Panc1 (cell line): ENCODE data around the gene UTS2R. TPM values are rescaled to one million over a fixed set of nuclear protein-coding genes. Genes with fewer than 3 reads are reported as not detected.
"Not testable (repeated sequence)": the region's sequence is repeated elsewhere in the genome, so short reads cannot be mapped to it uniquely, and the experiment has no call there.

Experiments used
- ATAC-seq: fragments of 200-7000 bp; cut with Tn5 transposase; 2 replicates; pipeline ENCODE4 v1.9.1; 2020; ENCODE audit warnings: mild to moderate bottlenecking, moderate library complexity
- BruUV-seq: library from RNA; stranded (reverse); fragments of 400-500 nt; replicated peaks from 2 replicates; lab custom pipeline; 2021; lab: Mats Ljungman, UMichigan
- CTCF ChIA-PET: fragments of 300-600 bp; sonication (Branson Sonifier 250); formaldehyde crosslinking; loops from one replicate; lab custom pipeline; 2022; ENCODE audit warnings: antibody characterized with exemption; lab: Charles Lee
- POLR2A ChIA-PET: fragments of 300-600 bp; sonication (Branson Sonifier 250); formaldehyde crosslinking; loops from one replicate; lab custom pipeline; 2022; ENCODE audit warnings: antibody characterized with exemption; lab: Charles Lee
- DNase-seq: peaks from one replicate; pipeline ENCODE4 v3.0.0-alpha.2; 2010; ENCODE audit warnings: low read depth, low spot score
- H3K27ac ChIP-seq: 2 replicates; pipeline ENCODE4 v1.5.1; 2011; ENCODE audit warnings: mild to moderate bottlenecking, low read length, inconsistent platforms
- H3K27me3 ChIP-seq: fragments of 200-500 bp; sonication (Bioruptor generic); 2 replicates; pipeline ENCODE4 v1.6.0; 2014; ENCODE audit warnings: low read length, inconsistent platforms; ENCODE audit not compliant: control insufficient read depth, insufficient read depth
- H3K36me3 ChIP-seq: fragments of 200-500 bp; sonication (Bioruptor generic); 2 replicates; pipeline ENCODE4 v1.5.1; 2014; ENCODE audit warnings: inconsistent platforms, mild to moderate bottlenecking, low read length, moderate library complexity; ENCODE audit not compliant: control insufficient read depth, insufficient read depth
- H3K4me1 ChIP-seq: 2 replicates; pipeline ENCODE4 v1.5.1; 2011; ENCODE audit warnings: inconsistent platforms, mild to moderate bottlenecking, low read length, moderate library complexity; ENCODE audit not compliant: control insufficient read depth, insufficient read depth
- H3K4me3 ChIP-seq, 2 experiments: 2 replicates each; pipeline ENCODE4 v1.5.1; 2011 to 2012; ENCODE audit warnings: low read depth in 2 of 2, low read length in 2 of 2, mild to moderate bottlenecking in 2 of 2, inconsistent platforms in 1 of 2, moderate library complexity in 1 of 2
- H3K9me3 ChIP-seq: fragments of 200-500 bp; sonication (Bioruptor generic); 2 replicates; pipeline ENCODE4 v1.5.1; 2014; ENCODE audit warnings: low read depth, mild to moderate bottlenecking, inconsistent platforms, low read length, moderate library complexity; ENCODE audit not compliant: control insufficient read depth, insufficient read depth
- CTCF ChIP-seq: fragments of 450-650 bp; IDR thresholded peaks from 2 replicates; pipeline ENCODE4 v1.5.1; 2017; ENCODE audit warnings: mild to moderate bottlenecking
- POLR2AphosphoS5 ChIP-seq: IDR thresholded peaks from 2 replicates; pipeline ENCODE4 v1.6.1; 2012; ENCODE audit warnings: mild to moderate bottlenecking, low read depth, low read length, moderate library complexity
- REST ChIP-seq, 2 experiments: IDR thresholded peaks; 2 replicates each; pipeline ENCODE4 v1.6.1; 2011 to 2012; ENCODE audit warnings: low read depth in 2 of 2, control low read depth in 1 of 2, low read length in 1 of 2, mild to moderate bottlenecking in 1 of 2, moderate library complexity in 1 of 2; ENCODE audit not compliant: insufficient read depth in 1 of 2
- SIN3A ChIP-seq: IDR thresholded peaks from 2 replicates; pipeline ENCODE4 v1.6.1; 2012; ENCODE audit warnings: low read depth, mild to moderate bottlenecking, low read length, moderate library complexity, borderline replicate concordance; ENCODE audit not compliant: insufficient read depth
- TCF7L2 ChIP-seq: IDR thresholded peaks from 2 replicates; pipeline ENCODE4 v1.6.1; 2011; ENCODE audit warnings: mild to moderate bottlenecking, low read depth, low read length, inconsistent platforms
- in situ Hi-C: cut with HindIII; loops from 2 replicates; pipeline ENCODE4 v1.10.0; 2016; ENCODE audit warnings: low sequenced_read_pairs, low pct_unique_long_range_greater_than_20kb
- intact Hi-C: fragments of 100-400 bp; cut with micrococcal nuclease; formaldehyde crosslinking; loops from one replicate; pipeline ENCODE4 v1.10.0; 2022; ENCODE audit not compliant: unreplicated experiment
- total RNA-seq: library from RNA; stranded (reverse); gene quantifications from one replicate; pipeline ENCODE4 v1.2.1, GENCODE V29; 2021; ENCODE audit not compliant: unreplicated experiment

The UTS2R gene
- total RNA-seq, 1 experiment from 2014 or later, result 0.39 TPM

GRCh38 chr17:82358465-82359350 lies 12.9 kb upstream of the UTS2R start, which contains the start of gene TEX19:
Gene TEX19, plus strand, starts transcription at chr17:82359247. Its CDS starts 2,904 bp downstream, at chr17:82362151.
- H3K4me1 ChIP-seq, result peaks cover 22% of the 10 kb centered on the region
- no peaks in the 10 kb centered on the region for H3K36me3 ChIP-seq
- CTCF ChIA-PET, result interaction anchor here (0.5 kb wide), 1 partner anchor 177 kb away, joined by 5 read pairs; no protein-coding TSS in a partner anchor
- H3K27me3 ChIP-seq, result no peaks in the 10 kb centered on the region
- POLR2A ChIA-PET, result no interaction called here
- BruUV-seq, result no TSS peak
- in situ Hi-C loops, result no loop called here
- TF ChIP-seq CTCF (no peak), POLR2AphosphoS5 (no peak), SIN3A (no peak), TCF7L2 (no peak), REST (IDR thresholded peaks at IDR 0.05; ENCODE audit: insufficient read depth in 1 of 2, low read depth in 2 of 2, low read length in 1 of 2) (no peak)
- intact Hi-C loops, result no loop called here
- DNase-seq, result no peak
- no peak within 1 kb of the TSS for H3K27ac ChIP-seq
- no peak within 1 kb of the TSS for H3K4me3 ChIP-seq
- H3K9me3 ChIP-seq, result no peaks in the 10 kb centered on the region
- ATAC-seq, result peak; percentile 60

GRCh38 chr17:82359451-82360074 lies 12.0 kb upstream of the UTS2R start:
- H3K27ac ChIP-seq, in situ Hi-C loops, POLR2A ChIA-PET, H3K9me3 ChIP-seq, CTCF ChIA-PET, H3K4me3 ChIP-seq, H3K36me3 ChIP-seq, DNase-seq, ATAC-seq, intact Hi-C loops, BruUV-seq, H3K27me3 ChIP-seq: not testable (repeated sequence)
- H3K4me1 ChIP-seq, result peaks cover 19% of the 10 kb centered on the region
